AG04450 (cell line): ENCODE data around the gene PEDS1. TPM values are rescaled to one million over a fixed set of nuclear protein-coding genes. Genes with fewer than 3 reads are reported as not detected.

Experiments
- CTCF ChIA-PET: fragments of 300-600, 350-600 bp; formaldehyde crosslinking; extraction: SDS; loops from one replicate; lab custom pipeline; 2022; ENCODE audit warnings: antibody characterized with exemption, inconsistent platforms; lab: Charles Lee
- POLR2A ChIA-PET: fragments of 350-600 bp; formaldehyde crosslinking; extraction: SDS; loops from one replicate; lab custom pipeline; 2021; ENCODE audit warnings: antibody characterized with exemption, inconsistent platforms; lab: Yijun Ruan, JAX
- DNase-seq: peaks from one replicate; pipeline ENCODE4 v3.0.0-alpha.2; 2011; ENCODE audit warnings: low read depth, low spot score
- H3K27ac ChIP-seq: one replicate; pipeline ENCODE4 v1.5.1; 2012; ENCODE audit warnings: low read depth, low read length, control low read depth
- H3K27me3 ChIP-seq: one replicate; pipeline ENCODE4 v1.6.0; 2012; ENCODE audit warnings: low read length; ENCODE audit not compliant: control insufficient read depth, insufficient read depth
- H3K4me3 ChIP-seq: 2 replicates; pipeline ENCODE4 v1.5.1; 2011; ENCODE audit warnings: mild to moderate bottlenecking, low read depth, low read length, control low read depth
- H3K9me3 ChIP-seq: 2 replicates; pipeline ENCODE4 v1.5.1; 2012; ENCODE audit warnings: low read length; ENCODE audit not compliant: control insufficient read depth, insufficient read depth
- polyA plus RNA-seq: library from polyadenylated mRNA; depleted of rRNA; stranded (reverse); fragments of >200 nt; gene quantifications from 2 replicates; pipeline ENCODE4 v1.2.3, GENCODE V29; 2011
- TF ChIP-seq, protein P1 (sequence below): IDR thresholded peaks from 2 replicates; pipeline ENCODE4 v1.5.1; 2011; ENCODE audit warnings: low read depth, low read length, control low read depth, inconsistent platforms

PEDS1 gene
- polyA plus RNA-seq, 1 experiment, result 24.7 TPM

DNA sequence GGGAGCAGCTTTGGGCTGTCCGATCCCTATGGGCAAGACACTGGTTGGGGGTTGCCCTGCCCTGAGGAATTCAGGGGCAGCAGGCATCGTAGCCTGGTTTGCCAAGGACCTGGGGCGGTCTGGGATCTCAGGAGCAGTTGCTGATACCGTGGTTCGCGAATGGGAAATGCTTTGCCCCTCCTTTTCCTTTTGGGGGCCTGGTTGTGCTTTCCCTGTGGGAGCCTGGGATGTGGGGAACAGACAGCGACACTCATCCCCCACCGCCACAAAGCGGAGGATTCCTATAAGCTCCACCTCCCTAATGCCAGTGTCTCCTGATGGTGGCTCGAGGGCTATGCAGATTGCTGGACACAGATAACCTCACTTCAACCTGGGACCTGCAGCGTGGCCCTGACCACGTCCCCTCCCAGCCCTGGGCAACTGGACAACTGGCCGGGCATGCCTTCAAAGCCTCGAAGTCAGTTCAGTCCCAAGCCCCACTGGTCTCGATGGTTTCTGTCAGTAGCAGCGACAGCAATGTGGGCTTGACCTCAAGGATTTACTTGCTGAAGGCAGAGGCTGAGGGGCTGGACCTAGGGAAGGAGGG, 40.4 kb upstream of the PEDS1 start:
- ChIA-PET POLR2A (no interaction called here), CTCF (interaction anchor here (0.7 kb wide), 1 partner anchor 51 kb away, joined by 3 read pairs; no protein-coding TSS in a partner anchor)
- DNase-seq, result no peak

DNA sequence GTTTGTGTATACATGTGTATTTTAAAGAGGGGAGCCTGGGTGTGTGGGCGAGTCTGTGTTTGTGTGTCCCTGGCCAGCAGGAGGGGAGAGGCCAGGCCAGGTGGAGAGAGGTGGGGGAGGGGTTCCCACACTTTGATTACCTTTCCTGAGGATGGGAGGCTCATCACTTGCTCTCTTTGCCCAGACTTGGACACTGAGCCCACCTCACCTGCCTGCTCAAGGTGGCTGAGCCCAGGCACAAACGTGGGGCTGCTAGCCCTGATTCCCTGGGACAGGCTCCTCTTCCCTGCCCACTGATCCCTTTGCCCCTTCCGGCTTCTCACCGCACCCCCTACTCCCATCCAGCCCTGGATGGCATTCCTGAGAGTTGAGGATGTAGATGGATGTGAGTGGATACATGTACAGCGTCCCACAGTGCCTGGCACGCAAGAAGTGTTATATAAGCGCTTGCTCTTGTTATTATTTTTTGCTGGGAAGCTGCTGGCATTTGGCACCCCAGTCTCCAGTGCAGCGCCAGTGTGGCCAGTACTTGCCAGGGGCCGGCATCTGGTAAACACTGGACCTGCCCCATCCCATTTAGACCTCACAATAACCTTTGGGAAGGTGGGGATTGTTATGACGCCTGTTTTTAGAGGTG, 39.8 kb upstream of the PEDS1 start:
- Histone ChIP-seq H3K27me3 (no peaks in the 10 kb centered on the region), H3K9me3 (peaks cover 6% of the 10 kb centered on the region; the same call in 1 of the 2 replicates), H3K4me3 (peak overlapping the region; percentile 97), H3K27ac (peak overlapping the region; percentile 96)
- POLR2A ChIA-PET, result no interaction called here
- CTCF ChIA-PET, result no interaction called here
- no peak for DNase-seq
- TF ChIP-seq, protein P1, sequence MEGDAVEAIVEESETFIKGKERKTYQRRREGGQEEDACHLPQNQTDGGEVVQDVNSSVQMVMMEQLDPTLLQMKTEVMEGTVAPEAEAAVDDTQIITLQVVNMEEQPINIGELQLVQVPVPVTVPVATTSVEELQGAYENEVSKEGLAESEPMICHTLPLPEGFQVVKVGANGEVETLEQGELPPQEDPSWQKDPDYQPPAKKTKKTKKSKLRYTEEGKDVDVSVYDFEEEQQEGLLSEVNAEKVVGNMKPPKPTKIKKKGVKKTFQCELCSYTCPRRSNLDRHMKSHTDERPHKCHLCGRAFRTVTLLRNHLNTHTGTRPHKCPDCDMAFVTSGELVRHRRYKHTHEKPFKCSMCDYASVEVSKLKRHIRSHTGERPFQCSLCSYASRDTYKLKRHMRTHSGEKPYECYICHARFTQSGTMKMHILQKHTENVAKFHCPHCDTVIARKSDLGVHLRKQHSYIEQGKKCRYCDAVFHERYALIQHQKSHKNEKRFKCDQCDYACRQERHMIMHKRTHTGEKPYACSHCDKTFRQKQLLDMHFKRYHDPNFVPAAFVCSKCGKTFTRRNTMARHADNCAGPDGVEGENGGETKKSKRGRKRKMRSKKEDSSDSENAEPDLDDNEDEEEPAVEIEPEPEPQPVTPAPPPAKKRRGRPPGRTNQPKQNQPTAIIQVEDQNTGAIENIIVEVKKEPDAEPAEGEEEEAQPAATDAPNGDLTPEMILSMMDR, result no peak

More for the DNA sequence above, 40.4 kb upstream of the PEDS1 start:
- Histone ChIP-seq H3K27ac (peak overlapping the region; percentile 96), H3K4me3 (peak overlapping the region; percentile 97), H3K9me3 (peaks cover 8% of the 10 kb centered on the region; the same call in 1 of the 2 replicates), H3K27me3 (no peaks in the 10 kb centered on the region)
- TF ChIP-seq, protein P1, result no peak

DNA sequence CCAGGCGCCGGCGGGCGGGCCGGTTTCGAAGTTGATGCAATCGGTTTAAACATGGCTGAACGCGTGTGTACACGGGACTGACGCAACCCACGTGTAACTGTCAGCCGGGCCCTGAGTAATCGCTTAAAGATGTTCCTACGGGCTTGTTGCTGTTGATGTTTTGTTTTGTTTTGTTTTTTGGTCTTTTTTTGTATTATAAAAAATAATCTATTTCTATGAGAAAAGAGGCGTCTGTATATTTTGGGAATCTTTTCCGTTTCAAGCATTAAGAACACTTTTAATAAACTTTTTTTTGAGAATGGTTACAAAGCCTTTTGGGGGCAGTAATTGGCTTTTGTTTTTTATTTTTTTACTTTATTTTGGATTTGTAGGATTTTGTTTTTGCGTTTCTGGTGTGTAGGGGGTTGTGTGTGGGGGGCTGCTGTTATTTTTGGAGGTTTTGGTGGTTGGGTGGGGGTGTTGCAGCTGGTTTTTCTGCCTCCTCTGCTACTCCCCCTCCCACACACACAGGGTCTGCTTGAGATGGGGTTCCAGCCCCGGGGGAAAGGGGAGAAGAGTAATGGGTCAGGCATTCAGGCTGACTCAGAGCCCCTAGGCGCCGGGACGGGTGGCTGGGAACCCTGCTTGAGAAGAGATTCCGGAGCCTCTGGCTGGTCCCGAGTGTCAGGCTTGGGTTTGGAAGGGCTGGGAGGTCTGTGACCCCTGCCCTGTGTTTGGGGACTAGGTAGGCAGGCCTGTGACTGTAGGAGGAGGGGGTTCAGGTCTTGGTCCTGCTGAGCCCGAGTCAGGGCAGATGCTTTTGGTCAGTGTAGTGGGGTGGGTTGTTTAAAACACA, 39.1 kb upstream of the PEDS1 start:
- TF ChIP-seq, protein P1, result no peak
- H3K9me3 ChIP-seq, result peaks cover 4% of the 10 kb centered on the region; the same call in 1 of the 2 replicates
- H3K4me3 ChIP-seq, result peak overlapping the region; percentile 97
- ChIA-PET CTCF (interaction anchor here (1.1 kb wide), 1 partner anchor 291 kb away, joined by 6 read pairs; no protein-coding TSS in a partner anchor), POLR2A (interaction anchor here (1.5 to 2.0 kb wide), 2 partner anchors 93 to 117 kb away, joined by 7 to 8 read pairs; no protein-coding TSS in a partner anchor)
- DNase-seq, result peak; percentile 71
- H3K27ac ChIP-seq, result peak overlapping the region; percentile 96
- H3K27me3 ChIP-seq, result no peaks in the 10 kb centered on the region

DNA sequence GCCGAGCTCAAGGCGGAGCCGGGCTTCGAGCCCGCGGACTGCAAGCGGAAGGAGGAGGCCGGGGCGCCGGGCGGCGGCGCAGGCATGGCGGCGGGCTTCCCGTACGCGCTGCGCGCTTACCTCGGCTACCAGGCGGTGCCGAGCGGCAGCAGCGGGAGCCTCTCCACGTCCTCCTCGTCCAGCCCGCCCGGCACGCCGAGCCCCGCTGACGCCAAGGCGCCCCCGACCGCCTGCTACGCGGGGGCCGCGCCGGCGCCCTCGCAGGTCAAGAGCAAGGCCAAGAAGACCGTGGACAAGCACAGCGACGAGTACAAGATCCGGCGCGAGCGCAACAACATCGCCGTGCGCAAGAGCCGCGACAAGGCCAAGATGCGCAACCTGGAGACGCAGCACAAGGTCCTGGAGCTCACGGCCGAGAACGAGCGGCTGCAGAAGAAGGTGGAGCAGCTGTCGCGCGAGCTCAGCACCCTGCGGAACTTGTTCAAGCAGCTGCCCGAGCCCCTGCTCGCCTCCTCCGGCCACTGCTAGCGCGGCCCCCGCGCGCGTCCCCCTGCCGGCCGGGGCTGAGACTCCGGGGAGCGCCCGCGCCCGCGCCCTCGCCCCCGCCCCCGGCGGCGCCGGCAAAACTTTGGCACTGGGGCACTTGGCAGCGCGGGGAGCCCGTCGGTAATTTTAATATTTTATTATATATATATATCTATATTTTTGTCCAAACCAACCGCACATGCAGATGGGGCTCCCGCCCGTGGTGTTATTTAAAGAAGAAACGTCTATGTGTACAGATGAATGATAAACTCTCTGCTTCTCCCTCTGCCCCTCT, 38.2 kb upstream of the PEDS1 start:
- POLR2A ChIA-PET, result interaction anchor here (0.6 to 2.0 kb wide), 5 partner anchors 33 to 244 kb away, joined by 3 to 8 read pairs (median 7); no protein-coding TSS in a partner anchor
- TF ChIP-seq, protein P1, result peak; percentile 21
- CTCF ChIA-PET, result interaction anchor here (0.6 to 1.8 kb wide), 4 partner anchors 173 to 293 kb away, joined by 3 to 6 read pairs (median 4); no protein-coding TSS in a partner anchor
- DNase-seq, result no peak
- Histone ChIP-seq H3K27me3 (no peaks in the 10 kb centered on the region), H3K4me3 (peak overlapping the region; percentile 97), H3K9me3 (peaks cover 4% of the 10 kb centered on the region; the same call in 1 of the 2 replicates), H3K27ac (peak overlapping the region; percentile 96)
